Measurements from ENCODE around the gene MITF. TPM values are rescaled to one million over a fixed set of nuclear protein-coding genes. Genes with fewer than 3 reads are reported as not detected.

The MITF gene
- total RNA-seq, 1 donor from 2014 or later, result 6.0 TPM

- H3K4me2 ChIP-seq (ENCODE audit: low read length), result no peak overlapping the region
Measured at GRCh38 chr3:69893274-69893673, 154.0 kb downstream of the MITF start.

GRCh38 chr3:69896095-69896494 lies 156.8 kb downstream of the MITF start:
- Mint-ChIP-seq H3K27ac (ENCODE audit: unreplicated experiment) (no peak overlapping the region), H3K27me3 (ENCODE audit: low read depth, unreplicated experiment) (no peaks in the 10 kb centered on the region), H3K9me3 (ENCODE audit: unreplicated experiment) (no peaks in the 10 kb centered on the region), H3K4me1 (ENCODE audit: low read depth, unreplicated experiment) (peaks cover 2% of the 10 kb centered on the region), H3K4me3 (ENCODE audit: unreplicated experiment) (no peak overlapping the region), H3K36me3 (ENCODE audit: low read depth, unreplicated experiment) (no peaks in the 10 kb centered on the region)
- FAIRE-seq, result no peak
- DNase-seq (ENCODE audit: low read depth), result no peak
- Histone ChIP-seq H3K27ac (ENCODE audit: low read depth, low read length) (no peak overlapping the region), H3K36me3 (ENCODE audit: insufficient read depth, low read length) (no peaks in the 10 kb centered on the region), H2AFZ (ENCODE audit: low read depth, low read length) (no peak overlapping the region), H3K4me1 (ENCODE audit: insufficient read depth, low read length) (no peaks in the 10 kb centered on the region), H3K9me3 (ENCODE audit: insufficient read depth, low read depth, low read length) (no peaks in the 10 kb centered on the region), H3K4me3 (ENCODE audit: insufficient read depth, low read depth, low read length) (no peak overlapping the region), H3K27me3 (ENCODE audit: insufficient read depth, low read length) (no peaks in the 10 kb centered on the region), H3K79me2 (ENCODE audit: insufficient read depth, low read length) (no peaks in the 10 kb centered on the region), H3K9ac (ENCODE audit: low read length) (no peak overlapping the region), H4K20me1 (ENCODE audit: insufficient read depth, low read length) (no peaks in the 10 kb centered on the region), H3K4me2 (ENCODE audit: low read length) (no peak overlapping the region)
- TF ChIP-seq EZH2 (IDR thresholded peaks at IDR 0.05; ENCODE audit: insufficient read depth, low read length) (no peak), CTCF (IDR thresholded peaks at IDR 0.05; ENCODE audit: insufficient read depth, low read depth, low read length) (no peak)

More at GRCh38 chr3:69893274-69893673, 154.0 kb downstream of the MITF start:
- H2AFZ ChIP-seq (ENCODE audit: low read depth, low read length), result no peak overlapping the region
- H3K9me3 ChIP-seq (ENCODE audit: insufficient read depth, low read depth, low read length), result no peaks in the 10 kb centered on the region
- no peaks in the 10 kb centered on the region for H3K36me3 ChIP-seq (ENCODE audit: insufficient read depth, low read length)
- H3K4me1 ChIP-seq (ENCODE audit: insufficient read depth, low read length), result peaks cover 4% of the 10 kb centered on the region
- Mint-ChIP-seq H3K27me3 (ENCODE audit: low read depth, unreplicated experiment) (no peaks in the 10 kb centered on the region), H3K27ac (ENCODE audit: unreplicated experiment) (no peak overlapping the region), H3K36me3 (ENCODE audit: low read depth, unreplicated experiment) (no peaks in the 10 kb centered on the region), H3K9me3 (ENCODE audit: unreplicated experiment) (no peaks in the 10 kb centered on the region), H3K4me3 (ENCODE audit: unreplicated experiment) (no peak overlapping the region), H3K4me1 (ENCODE audit: low read depth, unreplicated experiment) (peaks cover 6% of the 10 kb centered on the region)
- H3K4me3 ChIP-seq (ENCODE audit: insufficient read depth, low read depth, low read length), result no peak overlapping the region
- no peaks in the 10 kb centered on the region for H3K79me2 ChIP-seq (ENCODE audit: insufficient read depth, low read length)
- H3K27ac ChIP-seq (ENCODE audit: low read depth, low read length), result no peak overlapping the region
- no peaks in the 10 kb centered on the region for H3K27me3 ChIP-seq (ENCODE audit: insufficient read depth, low read length)
- FAIRE-seq (no peak), DNase-seq (ENCODE audit: low read depth) (no peak)
- H3K9ac ChIP-seq (ENCODE audit: low read length), result no peak overlapping the region
- TF ChIP-seq EZH2 (IDR thresholded peaks at IDR 0.05; ENCODE audit: insufficient read depth, low read length), result no peak
- no peak for TF ChIP-seq CTCF (IDR thresholded peaks at IDR 0.05; ENCODE audit: insufficient read depth, low read depth, low read length)
- H4K20me1 ChIP-seq (ENCODE audit: insufficient read depth, low read length), result no peaks in the 10 kb centered on the region

GRCh38 chr3:69900331-69900730 lies 161.1 kb downstream of the MITF start:
- DNase-seq (ENCODE audit: low read depth), result no peak
- Histone ChIP-seq H3K36me3 (ENCODE audit: insufficient read depth, low read length) (no peaks in the 10 kb centered on the region), H3K9me3 (ENCODE audit: insufficient read depth, low read depth, low read length) (no peaks in the 10 kb centered on the region), H2AFZ (ENCODE audit: low read depth, low read length) (no peak overlapping the region), H3K4me2 (ENCODE audit: low read length) (no peak overlapping the region), H3K9ac (ENCODE audit: low read length) (no peak overlapping the region), H3K79me2 (ENCODE audit: insufficient read depth, low read length) (no peaks in the 10 kb centered on the region), H3K27ac (ENCODE audit: low read depth, low read length) (no peak overlapping the region), H4K20me1 (ENCODE audit: insufficient read depth, low read length) (no peaks in the 10 kb centered on the region), H3K4me1 (ENCODE audit: insufficient read depth, low read length) (no peaks in the 10 kb centered on the region), H3K4me3 (ENCODE audit: insufficient read depth, low read depth, low read length) (no peak overlapping the region), H3K27me3 (ENCODE audit: insufficient read depth, low read length) (no peaks in the 10 kb centered on the region)
- Mint-ChIP-seq H3K36me3 (ENCODE audit: low read depth, unreplicated experiment) (peaks cover 2% of the 10 kb centered on the region), H3K9me3 (ENCODE audit: unreplicated experiment) (no peaks in the 10 kb centered on the region), H3K4me1 (ENCODE audit: low read depth, unreplicated experiment) (peaks cover 2% of the 10 kb centered on the region), H3K27ac (ENCODE audit: unreplicated experiment) (no peak overlapping the region), H3K27me3 (ENCODE audit: low read depth, unreplicated experiment) (no peaks in the 10 kb centered on the region), H3K4me3 (ENCODE audit: unreplicated experiment) (no peak overlapping the region)
- FAIRE-seq, result no peak
- TF ChIP-seq EZH2 (IDR thresholded peaks at IDR 0.05; ENCODE audit: insufficient read depth, low read length) (no peak), CTCF (IDR thresholded peaks at IDR 0.05; ENCODE audit: insufficient read depth, low read depth, low read length) (no peak)
